K562 (cell line): Measurements from ENCODE around the gene NMT1. TPM values are rescaled to one million over a fixed set of nuclear protein-coding genes. Genes with fewer than 3 reads are reported as not detected.

Experiments
- ATF7 ChIP-seq: fragments of 450-650 bp; IDR thresholded peaks from 2 replicates; pipeline ENCODE4 v1.7.1; 2014; ENCODE audit warnings: mild to moderate bottlenecking, moderate library complexity
- EP300 ChIP-seq: IDR thresholded peaks from 2 replicates; pipeline ENCODE4 v1.6.1; 2012; ENCODE audit warnings: low read length, improper control_type of control experiment
- ESRRB ChIP-seq: fragments of 250-450 bp; sonication (Bioruptor Pico); IDR thresholded peaks from 2 replicates; pipeline ENCODE4 v1.5.0; 2020; ENCODE audit warnings: mild to moderate bottlenecking, moderate library complexity, borderline replicate concordance
- GATAD2B ChIP-seq: fragments of 450-650 bp; IDR thresholded peaks from 2 replicates; pipeline ENCODE4 v1.6.1; 2017; ENCODE audit warnings: mild to moderate bottlenecking, borderline replicate concordance
- HIVEP1 ChIP-seq: fragments of 250-450 bp; sonication (Bioruptor Pico); IDR thresholded peaks from 2 replicates; pipeline ENCODE4 v1.4.0; 2020; ENCODE audit warnings: mild to moderate bottlenecking
- HNRNPH1 ChIP-seq: fragments of 200-400 bp; formaldehyde crosslinking; optimal IDR thresholded peaks from 2 replicates; pipeline ENCODE3; 2017; ENCODE audit warnings: low read depth, mild to moderate bottlenecking, low read length, moderate library complexity
- IRF1 ChIP-seq: sonication (generic); formaldehyde crosslinking; IDR thresholded peaks from 2 replicates; pipeline ENCODE4 v1.8.0; 2022; ENCODE audit warnings: missing genetic modification reagents, mild to moderate bottlenecking, borderline replicate concordance
- JUND ChIP-seq, 2 experiments: IDR thresholded peaks; 2 replicates in 1 of 2; 3 replicates in 1 of 2; pipeline ENCODE4 v1.6.1; 2011; ENCODE audit warnings: borderline replicate concordance in 2 of 2, low read depth in 2 of 2, low read length in 2 of 2, improper control_type of control experiment in 1 of 2, missing biosample characterization in 1 of 2, missing genetic modification characterization in 1 of 2, missing genetic modification reagents in 1 of 2
- NCOA1 ChIP-seq: fragments of 450-650 bp; IDR thresholded peaks from 2 replicates; pipeline ENCODE4 v1.6.1; 2016; ENCODE audit warnings: low read depth
- NR0B1 ChIP-seq: fragments of 450-650 bp; IDR thresholded peaks from one replicate; pipeline ENCODE4 v1.6.1; 2018; ENCODE audit warnings: mild to moderate bottlenecking, moderate library complexity; ENCODE audit not compliant: partially characterized antibody
- NR3C1 ChIP-seq: sonication (generic); formaldehyde crosslinking; IDR thresholded peaks from 2 replicates; pipeline ENCODE4 v1.8.1; 2022; ENCODE audit warnings: missing genetic modification reagents
- RBM17 ChIP-seq: fragments of 200-400 bp; formaldehyde crosslinking; IDR thresholded peaks from 2 replicates; pipeline ENCODE4 v1.6.1; 2017; ENCODE audit warnings: low read depth, mild to moderate bottlenecking, low read length, borderline replicate concordance
- RNF2 ChIP-seq: sonication (generic); IDR thresholded peaks from 2 replicates; pipeline ENCODE4 v1.6.1; 2016
- SAFB2 ChIP-seq: fragments of 200-400 bp; formaldehyde crosslinking; IDR thresholded peaks from 2 replicates; pipeline ENCODE4 v1.6.1; 2018; ENCODE audit warnings: borderline replicate concordance, low read length, low read depth, moderate library complexity; ENCODE audit not compliant: severe bottlenecking
- TCF7 ChIP-seq: sonication (generic); IDR thresholded peaks from 2 replicates; pipeline ENCODE4 v1.6.1; 2016; ENCODE audit warnings: antibody characterized with exemption, borderline replicate concordance
- WHSC1 ChIP-seq: IDR thresholded peaks from one replicate; pipeline ENCODE4 v1.6.1; 2012; ENCODE audit warnings: low read length, control low read depth, inconsistent platforms
- ZBTB11 ChIP-seq, 3 experiments: fragments of 200-800 bp in 1 of 3; fragments of 250-450 bp in 1 of 3; fragments of 450-650 bp in 1 of 3; sonication (Bioruptor Pico) in 1 of 3; sonication (Bioruptor generic) in 1 of 3; formaldehyde crosslinking in 1 of 3; IDR thresholded peaks; 2 replicates each; pipeline versions ENCODE4 v1.6.1 to v1.8.0; 2016 to 2022; ENCODE audit warnings: mild to moderate bottlenecking in 2 of 3, missing genetic modification characterization in 2 of 3, missing compliant biosample characterization in 1 of 3, moderate library complexity in 1 of 3
- ZNF551 ChIP-seq: fragments of 250-450 bp; sonication (Bioruptor Pico); IDR thresholded peaks from 2 replicates; pipeline ENCODE4 v1.5.0; 2021; ENCODE audit warnings: mild to moderate bottlenecking, moderate library complexity
- ZNF717 ChIP-seq: fragments of 250-450 bp; sonication (Bioruptor Pico); IDR thresholded peaks from 2 replicates; pipeline ENCODE4 v1.5.0; 2021
- ZNF740 ChIP-seq, 3 experiments: fragments of 200-800 bp in 1 of 3; sonication (Bioruptor generic) in 1 of 3; sonication (generic) in 1 of 3; formaldehyde crosslinking in 1 of 3; IDR thresholded peaks; 2 replicates each; pipeline versions ENCODE4 v1.6.1 to v1.8.0; 2016 to 2022; ENCODE audit warnings: mild to moderate bottlenecking in 2 of 3, missing compliant biosample characterization in 2 of 3, missing genetic modification characterization in 2 of 3, missing genetic modification reagents in 1 of 3
- polyA plus RNA-seq, 8 experiments: library from polyadenylated mRNA; depleted of rRNA in 4 of 8; stranded (reverse) in 5 of 8; unstranded in 3 of 8; fragments of >200 nt; fragmentation: Nextera tagmentation in 2 of 8; fragmentation: Illumina TruSeq in 1 of 8; extraction: Ambion mirVana in 2 of 8; extraction: Trizol in 1 of 8; gene quantifications; 2 replicates each; pipeline versions ENCODE4 v1.2.1 to v1.2.3, GENCODE V29; 2011 to 2014; ENCODE audit warnings: inconsistent platforms in 1 of 8, missing spikeins in 1 of 8
- total RNA-seq, 7 experiments: library from RNA; depleted of rRNA in 6 of 7; stranded (reverse); fragments of >200 nt in 6 of 7; fragmentation: Illumina TruSeq in 2 of 7; extraction: Trizol in 2 of 7; gene quantifications; 2 replicates each; pipeline versions ENCODE4 v1.2.1 to v1.2.3, GENCODE V29; 2011 to 2021; ENCODE audit warnings: low replicate concordance in 1 of 7

NMT1 gene
- total and polyA plus RNA-seq, 9 of the 15 experiments (the other 6 are each of a cell fraction or from before 2014, with no cell fraction given), result 86.7 to 569 (median 213) TPM

- TF ChIP-seq TCF7 (no peak), GATAD2B (peak; percentile 65; the same call in 1 of the 2 replicates), HIVEP1 (CRISPR knock-in tag) (no peak), NR0B1 (no peak), NCOA1 (peak; percentile 51; the same call in 1 of the 2 replicates), ZNF740 (CRISPR knock-in tag; IDR thresholded peaks at IDR 0.05) (peak; percentile 94), ZNF740 (tag; IDR thresholded peaks at IDR 0.05) (peak in 1 of 2 experiments; percentile 43; a peak in 1 of 4 replicates), WHSC1 (no peak), RBM17 (no peak), EP300 (peak; percentile 73; the same call in 1 of the 2 replicates), JUND (IDR thresholded peaks at IDR 0.05; ENCODE audit: borderline replicate concordance, low read depth, low read length) (peak; percentile 99), JUND (tag; IDR thresholded peaks at IDR 0.05; ENCODE audit: borderline replicate concordance, low read depth, low read length) (peak; percentile 95), ZNF551 (CRISPR knock-in tag) (no peak), IRF1 (no peak), SAFB2 (no peak), HNRNPH1 (no peak), NR3C1 (no peak), RNF2 (0 out of 2 replicates have a peak, but pooled peaks have one; percentile 64), ESRRB (no peak), ZBTB11 (CRISPR knock-in tag; IDR thresholded peaks at IDR 0.05) (peak in 1 of 3 experiments; percentile 51; a peak in 1 of 6 replicates), ZNF717 (CRISPR knock-in tag) (no peak), ATF7 (peak; percentile 48; the same call in 1 of the 2 replicates)
Measured at GRCh38 chr17:45123930-45124796, 63.0 kb downstream of the NMT1 start (continued).
